H9 (cell line): ENCODE measurements around the gene CDK5. TPM values are rescaled to one million over a fixed set of nuclear protein-coding genes. Genes with fewer than 3 reads are reported as not detected.

Source experiments
- DNase-seq: peaks from one replicate; pipeline ENCODE4 v3.0.0-alpha.2; 2017
- H2AFZ ChIP-seq: one replicate; pipeline ENCODE4 v1.6.1; 2013; ENCODE audit warnings: mild to moderate bottlenecking, low read length, control low read depth, moderate library complexity
- H2AK5ac ChIP-seq: 2 replicates; pipeline ENCODE4 v1.6.1; 2013; ENCODE audit warnings: low read length, control low read depth, mixed read lengths; ENCODE audit not compliant: insufficient read length
- H2BK120ac ChIP-seq: one replicate; pipeline ENCODE4 v1.6.1; 2013; ENCODE audit warnings: low read depth, mild to moderate bottlenecking, low read length, control low read depth, inconsistent platforms; ENCODE audit not compliant: poor library complexity, severe bottlenecking
- H2BK12ac ChIP-seq: 2 replicates; pipeline ENCODE4 v1.6.1; 2013; ENCODE audit warnings: low read length, control low read depth, mixed read lengths, low read depth; ENCODE audit not compliant: insufficient read length
- H2BK15ac ChIP-seq: 2 replicates; pipeline ENCODE4 v1.6.1; 2013; ENCODE audit warnings: low read depth, low read length, control low read depth
- H2BK20ac ChIP-seq: one replicate; pipeline ENCODE4 v1.6.1; 2013; ENCODE audit warnings: low read depth, mild to moderate bottlenecking, low read length, control low read depth, inconsistent platforms; ENCODE audit not compliant: poor library complexity, severe bottlenecking
- H2BK5ac ChIP-seq: 2 replicates; pipeline ENCODE4 v1.6.1; 2013; ENCODE audit warnings: low read length, control low read depth, mixed read lengths; ENCODE audit not compliant: insufficient read length
- H3K14ac ChIP-seq: 2 replicates; pipeline ENCODE4 v1.6.1; 2013; ENCODE audit warnings: low read length, control low read depth; ENCODE audit not compliant: insufficient read depth
- H3K18ac ChIP-seq: 2 replicates; pipeline ENCODE4 v1.6.1; 2013; ENCODE audit warnings: low read depth, mild to moderate bottlenecking, mixed read lengths, low read length, control low read depth; ENCODE audit not compliant: insufficient read length
- H3K23ac ChIP-seq: 2 replicates; pipeline ENCODE4 v1.6.1; 2013; ENCODE audit warnings: low read length, control low read depth, mixed read lengths, low read depth; ENCODE audit not compliant: insufficient read length
- H3K23me2 ChIP-seq: 2 replicates; pipeline ENCODE4 v1.6.1; 2013; ENCODE audit warnings: low read depth, mild to moderate bottlenecking, mixed read lengths, low read length, control low read depth; ENCODE audit not compliant: insufficient read length, poor library complexity, severe bottlenecking
- H3K27ac ChIP-seq: 2 replicates; pipeline ENCODE4 v1.5.1; 2013; ENCODE audit warnings: low read length, control low read depth, mixed read lengths, low read depth; ENCODE audit not compliant: insufficient read length
- H3K27me3 ChIP-seq: 2 replicates; pipeline ENCODE4 v1.6.1; 2013; ENCODE audit warnings: low read length, control low read depth, inconsistent platforms; ENCODE audit not compliant: insufficient read depth
- H3K4ac ChIP-seq: 2 replicates; pipeline ENCODE4 v1.6.1; 2013; ENCODE audit warnings: low read depth, mild to moderate bottlenecking, control low read depth, inconsistent platforms, low read length, moderate library complexity
- H3K4me1 ChIP-seq: 2 replicates; pipeline ENCODE4 v1.6.1; 2013; ENCODE audit warnings: low read length, control low read depth, inconsistent platforms; ENCODE audit not compliant: insufficient read depth
- H3K4me2 ChIP-seq: 2 replicates; pipeline ENCODE4 v1.6.1; 2013; ENCODE audit warnings: low read length, control low read depth, mixed read lengths; ENCODE audit not compliant: insufficient read length, insufficient read depth
- H3K56ac ChIP-seq: 2 replicates; pipeline ENCODE4 v1.6.1; 2013; ENCODE audit warnings: low read depth, mild to moderate bottlenecking, mixed read lengths, low read length, control low read depth; ENCODE audit not compliant: insufficient read length
- H3K79me1 ChIP-seq: 2 replicates; pipeline ENCODE4 v1.6.1; 2013; ENCODE audit warnings: low read depth, mild to moderate bottlenecking, moderate library complexity, low read length, control low read depth, inconsistent platforms; ENCODE audit not compliant: insufficient read depth, poor library complexity, severe bottlenecking
- H3K79me2 ChIP-seq: 2 replicates; pipeline ENCODE4 v1.6.1; 2013; ENCODE audit warnings: low read length, control low read depth, inconsistent platforms; ENCODE audit not compliant: insufficient read depth
- H3K9ac ChIP-seq: 2 replicates; pipeline ENCODE4 v1.6.1; 2013; ENCODE audit warnings: low read length, control low read depth, mixed read lengths; ENCODE audit not compliant: insufficient read length; ENCODE audit errors: extremely low read depth
- H3K9me3 ChIP-seq: one replicate; pipeline ENCODE4 v1.6.1; 2013; ENCODE audit warnings: low read depth, low read length, inconsistent platforms; ENCODE audit not compliant: control insufficient read depth
- H3T11ph ChIP-seq: one replicate; pipeline ENCODE4 v1.6.1; 2013; ENCODE audit warnings: mild to moderate bottlenecking, low read length, control low read depth, inconsistent platforms
- H4K20me1 ChIP-seq: one replicate; pipeline ENCODE4 v1.6.1; 2013; ENCODE audit not compliant: control insufficient read depth, insufficient read length, insufficient read depth
- H4K5ac ChIP-seq: 2 replicates; pipeline ENCODE4 v1.6.1; 2013; ENCODE audit warnings: low read depth, mild to moderate bottlenecking, mixed read lengths, low read length, control low read depth; ENCODE audit not compliant: insufficient read length
- H4K8ac ChIP-seq: replicated peaks from 2 replicates; pipeline ENCODE4 v1.6.1; 2013; ENCODE audit warnings: low read length, control low read depth, mixed read lengths, low read depth; ENCODE audit not compliant: insufficient read length
- H4K91ac ChIP-seq: 2 replicates; pipeline ENCODE4 v1.6.1; 2013; ENCODE audit warnings: low read depth, mild to moderate bottlenecking, moderate library complexity, mixed read lengths, low read length, control low read depth; ENCODE audit not compliant: insufficient read length
- H3K27ac Mint-ChIP-seq, 3 experiments: 2 replicates in 2 of 3; 3 replicates in 1 of 3; pipeline ENCODE4 v1.8.0; 2020 to 2021; ENCODE audit warnings: mixed read lengths in 3 of 3, mild to moderate bottlenecking in 1 of 3, moderate library complexity in 1 of 3
- H3K27me3 Mint-ChIP-seq: 2 replicates; pipeline ENCODE4 v1.8.0; 2021; ENCODE audit warnings: low read depth, mild to moderate bottlenecking, moderate library complexity, mixed read lengths
- H3K36me3 Mint-ChIP-seq, 3 experiments: 2 replicates in 2 of 3; 3 replicates in 1 of 3; pipeline ENCODE4 v1.8.0; 2020 to 2021; ENCODE audit warnings: low read depth in 3 of 3, mixed read lengths in 3 of 3; ENCODE audit not compliant: insufficient read depth in 1 of 3
- H3K4me1 Mint-ChIP-seq, 2 experiments: 2 replicates each; pipeline ENCODE4 v1.8.0; 2020; ENCODE audit warnings: mixed read lengths in 2 of 2
- H3K4me3 Mint-ChIP-seq, 2 experiments: 2 replicates in 1 of 2; 3 replicates in 1 of 2; pipeline ENCODE4 v1.8.0; 2020 to 2021; ENCODE audit warnings: mild to moderate bottlenecking in 2 of 2, mixed read lengths in 2 of 2, moderate library complexity in 1 of 2
- H3K9me3 Mint-ChIP-seq, 2 experiments: 2 replicates in 1 of 2; 3 replicates in 1 of 2; pipeline ENCODE4 v1.8.0; 2020; ENCODE audit warnings: mild to moderate bottlenecking in 2 of 2, mixed read lengths in 2 of 2, moderate library complexity in 1 of 2
- CTCF ChIP-seq: fragments of 200-600 bp; sonication (generic); conservative IDR thresholded peaks from 3 replicates; pipeline ENCODE4 v1.8.0; 2021; ENCODE audit warnings: antibody characterized with exemption, mild to moderate bottlenecking
- WGBS: extraction: QIAGEN DNeasy Blood & Tissue Kit; methylation state at CpG from one replicate; pipeline ENCODE4 v1.1.7; 2013; ENCODE audit warnings: missing lambda C conversion rate, low lambda C conversion rate, mixed read lengths; ENCODE audit not compliant: insufficient read length; ENCODE audit errors: extremely low coverage; 5-methylcytosine and 5-hydroxymethylcytosine counted together
- total RNA-seq: library from RNA; stranded (reverse); gene quantifications from 2 replicates; pipeline ENCODE4 v1.2.1, GENCODE V29; 2021

Gene CDK5
- total RNA-seq, 1 experiment from 2014 or later: 19.9 TPM

- Histone ChIP-seq H3K23ac (no peak overlapping the region), H3K18ac (no peak overlapping the region), H3T11ph (no peak overlapping the region), H2AK5ac (no peak overlapping the region), H3K23me2 (peaks cover 16% of the 10 kb centered on the region), H2BK120ac (no peak overlapping the region), H4K5ac (no peak overlapping the region), H2BK12ac (no peak overlapping the region), H3K4me2 (no peak overlapping the region), H3K9me3 (no peaks in the 10 kb centered on the region), H2BK15ac (no peak overlapping the region), H2BK20ac (no peak overlapping the region), H3K79me2 (no peaks in the 10 kb centered on the region), H3K27ac (no peak overlapping the region), H3K9ac (no peak overlapping the region), H2BK5ac (no peak overlapping the region), H4K20me1 (no peaks in the 10 kb centered on the region), H3K27me3 (peaks cover 6% of the 10 kb centered on the region; the same call in 1 of the 2 replicates), H3K56ac (no peak overlapping the region), H2AFZ (no peak overlapping the region), H4K91ac (no peak overlapping the region), H3K14ac (no peak overlapping the region), H3K4me1 (peaks cover under 1% of the 10 kb centered on the region; the same call in 1 of the 2 replicates), H4K8ac (no peak overlapping the region), H3K4ac (no peak overlapping the region), H3K79me1 (no peaks in the 10 kb centered on the region)
- TF ChIP-seq CTCF: no peak
- WGBS: no CpG with 5 or more reads among the region's 8 CpGs
- Mint-ChIP-seq H3K4me1 (peaks cover 17 to 24% of the 10 kb centered on the region in 2 experiments), H3K9me3 (no peaks in the 10 kb centered on the region; a peak in 1 of 5 replicates), H3K27ac (no peak overlapping the region), H3K27me3 (peaks cover 58% of the 10 kb centered on the region), H3K4me3 (no peak overlapping the region), H3K36me3 (peaks cover 0 to 11% (median 0%) of the 10 kb centered on the region in 3 experiments; a peak in 3 of 7 replicates)
- no peak for DNase-seq
These were observed 3.9 kb downstream of the CDK5 start for GRCh38 chr7:151053751-151054150.
